CD4-positive, alpha-beta T cell (primary cell): ENCODE data around the gene HPCAL4. TPM values are rescaled to one million over a fixed set of nuclear protein-coding genes. Genes with fewer than 3 reads are reported as not detected.

ENCODE experiments used
- ATAC-seq: fragments of 200-7000 bp; cut with Tn5 transposase; one replicate; pipeline ENCODE4 v1.10.0; 2022; ENCODE audit warnings: mild to moderate bottlenecking; ENCODE audit not compliant: poor library complexity
- CTCF ChIA-PET: fragments of 350-600 bp; sonication (Branson Sonifier 250); formaldehyde crosslinking; loops from one replicate; lab custom pipeline; 2021; ENCODE audit warnings: antibody characterized with exemption, inconsistent platforms; lab: Charles Lee
- POLR2A ChIA-PET: fragments of 350-600 bp; sonication (Branson Sonifier 250); formaldehyde crosslinking; loops from one replicate; lab custom pipeline; 2021; ENCODE audit warnings: antibody characterized with exemption, inconsistent platforms; lab: Charles Lee
- DNase-seq, 14 experiments: peaks; one replicate each; pipeline ENCODE4 v3.0.0-alpha.2; 2013 to 2020; ENCODE audit warnings: mixed read lengths in 2 of 14
- H3K27ac ChIP-seq, 2 donors: one replicate each; pipeline versions ENCODE4 v1.5.1 to v1.7.0; 2013; ENCODE audit warnings: low read length in 2 of 2, low read depth in 1 of 2, mild to moderate bottlenecking in 1 of 2
- H3K27me3 ChIP-seq, 2 experiments: 1 replicate in 1 of 2; 2 replicates in 1 of 2; pipeline versions ENCODE4 v1.6.1 to v1.7.0; 2013; ENCODE audit warnings: low read length in 2 of 2, control low read depth in 1 of 2, mild to moderate bottlenecking in 1 of 2, moderate library complexity in 1 of 2; ENCODE audit not compliant: insufficient read depth in 2 of 2, control insufficient read depth in 1 of 2
- H3K36me3 ChIP-seq: one replicate; pipeline ENCODE4 v1.6.1; 2013; ENCODE audit warnings: low read length, control low read depth; ENCODE audit not compliant: insufficient read depth
- H3K4me1 ChIP-seq: one replicate; pipeline ENCODE4 v1.6.1; 2013; ENCODE audit warnings: low read length, control low read depth; ENCODE audit not compliant: insufficient read depth
- H3K4me3 ChIP-seq: one replicate; pipeline ENCODE4 v1.5.1; 2013; ENCODE audit warnings: mild to moderate bottlenecking, low read length, moderate library complexity
- H3K9me3 ChIP-seq, 2 experiments: 1 replicate in 1 of 2; 2 replicates in 1 of 2; pipeline versions ENCODE4 v1.6.1 to v1.7.0; 2013; ENCODE audit warnings: low read length in 2 of 2, mild to moderate bottlenecking in 2 of 2, control low read depth in 1 of 2, moderate library complexity in 1 of 2; ENCODE audit not compliant: control insufficient read depth in 1 of 2, insufficient read depth in 1 of 2
- H3K27ac Mint-ChIP-seq: one replicate; pipeline ENCODE4 v1.8.0; 2020; ENCODE audit warnings: mixed read lengths
- H3K27me3 Mint-ChIP-seq: one replicate; pipeline ENCODE4 v1.8.0; 2021; ENCODE audit warnings: mixed read lengths
- H3K36me3 Mint-ChIP-seq: one replicate; pipeline ENCODE4 v1.8.0; 2021; ENCODE audit warnings: low read depth, mixed read lengths
- H3K4me1 Mint-ChIP-seq: one replicate; pipeline ENCODE4 v1.8.0; 2021; ENCODE audit warnings: low read depth, mixed read lengths
- H3K4me3 Mint-ChIP-seq: one replicate; pipeline ENCODE4 v1.8.0; 2020; ENCODE audit warnings: mild to moderate bottlenecking, mixed read lengths
- H3K9me3 Mint-ChIP-seq: one replicate; pipeline ENCODE4 v1.8.0; 2020; ENCODE audit warnings: mixed read lengths
- CTCF ChIP-seq: fragments of 200-600 bp; IDR thresholded peaks from one replicate; pipeline ENCODE4 v1.8.0; 2022; ENCODE audit warnings: antibody characterized with exemption, mild to moderate bottlenecking
- intact Hi-C, 2 experiments: fragments of 100-400 bp; cut with DNase I in 1 of 2; cut with micrococcal nuclease in 1 of 2; formaldehyde crosslinking; loops; one replicate each; pipeline versions ENCODE4 v1.15.1 to v1.9.0; 2023 to 2025; cut with DNase I, micrococcal nuclease
- total RNA-seq, 174 experiments: library from RNA in 2 of 174; stranded (reverse) in 2 of 174; gene quantifications; one replicate each; pipeline ENCODE4 v1.2.3 and lab custom pipeline; 2021 to 2026

Gene HPCAL4
- total RNA-seq, 2 experiments from 2014 or later, result 22.8 to 22.9 TPM

GRCh38 chr1:39678889-39679288, 12.3 kb downstream of the HPCAL4 start:
- no peak for TF ChIP-seq CTCF
- DNase-seq (no peak), ATAC-seq (no peak)
- ChIA-PET POLR2A (interaction anchor here (1.2 to 1.5 kb wide), 2 partner anchors 10 to 13 kb away, joined by 3 to 4 read pairs; no protein-coding TSS in a partner anchor), CTCF (no interaction called here)
- Mint-ChIP-seq H3K9me3 (no peaks in the 10 kb centered on the region), H3K4me3 (no peak overlapping the region), H3K4me1 (peaks cover 27% of the 10 kb centered on the region), H3K27me3 (peaks cover 8% of the 10 kb centered on the region), H3K27ac (peak overlapping the region; percentile 53), H3K36me3 (peaks cover 5% of the 10 kb centered on the region)
- Histone ChIP-seq H3K27me3 (peaks cover 0 to 2% of the 10 kb centered on the region in 2 experiments), H3K4me3 (no peak overlapping the region), H3K4me1 (peaks cover 22% of the 10 kb centered on the region), H3K27ac (no peak overlapping the region), H3K9me3 (no peaks in the 10 kb centered on the region), H3K36me3 (no peaks in the 10 kb centered on the region)
- intact Hi-C loops, result no loop called here

GRCh38 chr1:39677645-39678044, 13.6 kb downstream of the HPCAL4 start:
- Mint-ChIP-seq H3K27me3 (peaks cover 12% of the 10 kb centered on the region), H3K36me3 (no peaks in the 10 kb centered on the region), H3K9me3 (no peaks in the 10 kb centered on the region), H3K27ac (no peak overlapping the region), H3K4me1 (peaks cover 18% of the 10 kb centered on the region), H3K4me3 (no peak overlapping the region)
- peaks cover 14% of the 10 kb centered on the region for H3K4me1 ChIP-seq
- intact Hi-C loops, result no loop called here
- ChIA-PET POLR2A (interaction anchor here (1.2 kb wide), 1 partner anchor 14 kb away, joined by 4 read pairs; no protein-coding TSS in a partner anchor), CTCF (interaction anchor here (1.6 kb wide), 1 partner anchor 20 kb away, joined by 3 read pairs; no protein-coding TSS in a partner anchor)
- no peak for TF ChIP-seq CTCF
- DNase-seq, result no peak
- no peaks in the 10 kb centered on the region for H3K36me3 ChIP-seq
- no peak for ATAC-seq
- H3K9me3 ChIP-seq, result no peaks in the 10 kb centered on the region
- H3K4me3 ChIP-seq, result no peak overlapping the region
- no peak overlapping the region for H3K27ac ChIP-seq
- H3K27me3 ChIP-seq, result peaks cover 3 to 9% of the 10 kb centered on the region in 2 experiments

GRCh38 chr1:39676948-39677548, 14.2 kb downstream of the HPCAL4 start:
- peaks cover 12% of the 10 kb centered on the region for H3K27me3 Mint-ChIP-seq
- no peaks in the 10 kb centered on the region for H3K9me3 ChIP-seq
- no peak overlapping the region for H3K27ac ChIP-seq
- peaks cover 18% of the 10 kb centered on the region for H3K4me1 Mint-ChIP-seq
- TF ChIP-seq CTCF, result no peak
- H3K36me3 Mint-ChIP-seq, result no peaks in the 10 kb centered on the region
- ATAC-seq (no peak), DNase-seq (no peak)
- H3K4me1 ChIP-seq, result peaks cover 16% of the 10 kb centered on the region
- ChIA-PET POLR2A (no interaction called here), CTCF (interaction anchor here (1.4 to 1.6 kb wide), 2 partner anchors 19 to 23 kb away, joined by 3 to 5 read pairs; no protein-coding TSS in a partner anchor)
- no peaks in the 10 kb centered on the region for H3K36me3 ChIP-seq
- no peak overlapping the region for H3K4me3 ChIP-seq
- no peaks in the 10 kb centered on the region for H3K9me3 Mint-ChIP-seq
- intact Hi-C loops, result no loop called here
- peaks cover 9 to 12% of the 10 kb centered on the region in 2 experiments for H3K27me3 ChIP-seq
- no peak overlapping the region for H3K4me3 Mint-ChIP-seq
- no peak overlapping the region for H3K27ac Mint-ChIP-seq
